Peyer's patch (tissue), 4 donors: Measurements from ENCODE around the gene BCHE. TPM values are rescaled to one million over a fixed set of nuclear protein-coding genes. Genes with fewer than 3 reads are reported as not detected.

Experiments used
- DNase-seq, 3 donors: peaks; one replicate each; pipeline ENCODE4 v3.0.0-alpha.2; 2017 to 2019
- H3K27ac ChIP-seq, 4 donors: fragments of 200-600 bp; sonication (generic); one replicate each; pipeline ENCODE4 v1.5.1; 2016 to 2019
- H3K27me3 ChIP-seq, 2 donors: fragments of 200-600 bp; sonication (generic); one replicate each; pipeline ENCODE4 v1.5.1; 2019
- H3K36me3 ChIP-seq, 3 donors: fragments of 200-600 bp; sonication (generic); one replicate each; pipeline ENCODE4 v1.5.1; 2016 to 2019
- H3K4me1 ChIP-seq, 4 donors: fragments of 200-600 bp; sonication (generic); one replicate each; pipeline ENCODE4 v1.5.1; 2016 to 2019
- H3K4me3 ChIP-seq, 4 donors: fragments of 200-600 bp; sonication (generic); 1 replicate in 3 of 4; 2 replicates in 1 of 4; pipeline ENCODE4 v1.5.1; 2016 to 2019; ENCODE audit warnings: mild to moderate bottlenecking in 1 of 4
- H3K9me3 ChIP-seq, 4 donors: fragments of 200-600 bp; sonication (generic); one replicate each; pipeline ENCODE4 v1.5.1; 2016 to 2019; ENCODE audit warnings: mild to moderate bottlenecking in 1 of 4
- POLR2A ChIP-seq, 2 donors: fragments of 450-650 bp; IDR thresholded peaks; one replicate each; pipeline ENCODE4 v1.5.1; 2017; ENCODE audit warnings: antibody characterized with exemption in 2 of 2, mild to moderate bottlenecking in 2 of 2, moderate library complexity in 2 of 2
- total RNA-seq, 4 donors: library from RNA; depleted of rRNA; stranded (reverse); fragments of >200 nt; gene quantifications; one replicate each; pipeline ENCODE4 v1.1.0, GENCODE V29; 2016
- TF ChIP-seq, protein P1 (sequence below), 6 experiments: fragments of 450-650 bp in 4 of 6; fragments of 200-600 bp in 2 of 6; sonication (generic) in 1 of 6; IDR thresholded peaks; one replicate each; pipeline ENCODE4 v1.5.1; 2017 to 2019; ENCODE audit warnings: antibody characterized with exemption in 6 of 6, mild to moderate bottlenecking in 3 of 6, moderate library complexity in 1 of 6

BCHE gene
- total RNA-seq, 4 donors from 2014 or later: 0.67 to 5.0 (median 3.4) TPM

DNA sequence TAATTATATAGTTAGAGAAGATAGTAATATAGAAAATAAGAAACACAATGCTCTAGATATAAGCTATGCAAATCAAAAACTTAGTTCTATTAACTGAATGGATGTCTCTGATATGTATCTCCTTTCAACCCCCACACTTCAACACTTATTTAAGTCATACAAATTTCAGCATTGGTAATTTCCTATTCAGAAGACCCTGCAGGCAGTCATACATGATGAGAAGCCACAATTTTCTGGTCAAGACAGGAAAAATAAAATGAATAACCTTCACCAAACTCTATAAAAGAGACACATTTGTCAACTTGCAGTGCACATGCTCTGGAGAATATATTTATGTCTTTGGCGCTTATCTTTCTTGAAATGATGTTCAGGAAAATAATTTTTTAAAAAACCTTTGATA is 578 bp upstream of the BCHE start:
- Histone ChIP-seq H3K4me3 (no peak overlapping the region), H3K27ac (no peak overlapping the region), H3K9me3 (no peaks in the 10 kb centered on the region), H3K27me3 (no peaks in the 10 kb centered on the region), H3K4me1 (no peaks in the 10 kb centered on the region), H3K36me3 (no peaks in the 10 kb centered on the region)
- DNase-seq: no peak
- no peak for TF ChIP-seq POLR2A (IDR thresholded peaks at IDR 0.05)
- TF ChIP-seq, protein P1, sequence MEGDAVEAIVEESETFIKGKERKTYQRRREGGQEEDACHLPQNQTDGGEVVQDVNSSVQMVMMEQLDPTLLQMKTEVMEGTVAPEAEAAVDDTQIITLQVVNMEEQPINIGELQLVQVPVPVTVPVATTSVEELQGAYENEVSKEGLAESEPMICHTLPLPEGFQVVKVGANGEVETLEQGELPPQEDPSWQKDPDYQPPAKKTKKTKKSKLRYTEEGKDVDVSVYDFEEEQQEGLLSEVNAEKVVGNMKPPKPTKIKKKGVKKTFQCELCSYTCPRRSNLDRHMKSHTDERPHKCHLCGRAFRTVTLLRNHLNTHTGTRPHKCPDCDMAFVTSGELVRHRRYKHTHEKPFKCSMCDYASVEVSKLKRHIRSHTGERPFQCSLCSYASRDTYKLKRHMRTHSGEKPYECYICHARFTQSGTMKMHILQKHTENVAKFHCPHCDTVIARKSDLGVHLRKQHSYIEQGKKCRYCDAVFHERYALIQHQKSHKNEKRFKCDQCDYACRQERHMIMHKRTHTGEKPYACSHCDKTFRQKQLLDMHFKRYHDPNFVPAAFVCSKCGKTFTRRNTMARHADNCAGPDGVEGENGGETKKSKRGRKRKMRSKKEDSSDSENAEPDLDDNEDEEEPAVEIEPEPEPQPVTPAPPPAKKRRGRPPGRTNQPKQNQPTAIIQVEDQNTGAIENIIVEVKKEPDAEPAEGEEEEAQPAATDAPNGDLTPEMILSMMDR (IDR thresholded peaks at IDR 0.05): no peak

- no peak for TF ChIP-seq POLR2A (IDR thresholded peaks at IDR 0.05)
- TF ChIP-seq, protein P1 (IDR thresholded peaks at IDR 0.05): no peak
- no peaks in the 10 kb centered on the region for H3K27me3 ChIP-seq
- H3K36me3 ChIP-seq: no peaks in the 10 kb centered on the region
- H3K9me3 ChIP-seq: no peaks in the 10 kb centered on the region
- DNase-seq: no peak
- H3K4me3 ChIP-seq: peak overlapping the region in 1 of 4 donors; percentile 1
- no peak overlapping the region for H3K27ac ChIP-seq
- H3K4me1 ChIP-seq: no peaks in the 10 kb centered on the region
Observed at GRCh38 chr3:165835431-165835830, 1.8 kb downstream of the BCHE start.

GRCh38 chr3:165830746-165831145 is 6.5 kb downstream of the BCHE start:
- Histone ChIP-seq H3K27ac (no peak overlapping the region), H3K4me3 (no peak overlapping the region), H3K4me1 (no peaks in the 10 kb centered on the region), H3K36me3 (no peaks in the 10 kb centered on the region), H3K9me3 (no peaks in the 10 kb centered on the region), H3K27me3 (no peaks in the 10 kb centered on the region)
- DNase-seq: no peak
- TF ChIP-seq POLR2A (IDR thresholded peaks at IDR 0.05): no peak
- TF ChIP-seq, protein P1 (IDR thresholded peaks at IDR 0.05): no peak

DNA sequence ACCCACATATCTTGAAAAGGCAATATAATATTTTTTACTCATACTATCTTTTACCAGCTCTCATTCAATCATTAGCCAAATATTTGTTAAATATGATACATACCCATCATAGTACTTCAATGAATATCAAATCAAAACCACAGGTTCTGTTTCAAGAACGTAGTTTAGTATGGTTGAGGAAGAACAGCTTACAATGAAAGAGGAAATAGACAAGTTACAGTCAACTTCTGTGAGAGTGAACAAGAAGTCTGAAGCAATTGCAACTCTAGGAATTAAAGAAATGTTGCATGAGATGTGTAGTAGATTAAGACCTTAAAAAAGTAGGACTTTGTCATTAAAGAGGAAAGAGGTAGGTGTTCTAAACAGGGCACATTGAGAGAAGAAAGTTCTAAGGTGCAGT is 9.3 kb downstream of the BCHE start:
- no peak for TF ChIP-seq POLR2A (IDR thresholded peaks at IDR 0.05)
- TF ChIP-seq, protein P1 (IDR thresholded peaks at IDR 0.05): no peak
- Histone ChIP-seq H3K4me1 (no peaks in the 10 kb centered on the region), H3K4me3 (no peak overlapping the region), H3K9me3 (no peaks in the 10 kb centered on the region), H3K36me3 (no peaks in the 10 kb centered on the region), H3K27me3 (no peaks in the 10 kb centered on the region), H3K27ac (no peak overlapping the region)
- no peak for DNase-seq

- Histone ChIP-seq H3K4me1 (no peaks in the 10 kb centered on the region), H3K27ac (no peak overlapping the region), H3K9me3 (no peaks in the 10 kb centered on the region), H3K4me3 (no peak overlapping the region), H3K36me3 (no peaks in the 10 kb centered on the region), H3K27me3 (no peaks in the 10 kb centered on the region)
- TF ChIP-seq, protein P1 (IDR thresholded peaks at IDR 0.05): no peak
- no peak for TF ChIP-seq POLR2A (IDR thresholded peaks at IDR 0.05)
- no peak for DNase-seq
Observed at GRCh38 chr3:165827233-165827632, 10.0 kb downstream of the BCHE start.

- H3K4me3 ChIP-seq: no peak overlapping the region
- H3K4me1 ChIP-seq: no peaks in the 10 kb centered on the region
- H3K9me3 ChIP-seq: no peaks in the 10 kb centered on the region
- no peak for DNase-seq
- TF ChIP-seq, protein P1 (IDR thresholded peaks at IDR 0.05): no peak
- no peak for TF ChIP-seq POLR2A (IDR thresholded peaks at IDR 0.05)
- no peak overlapping the region for H3K27ac ChIP-seq
- no peaks in the 10 kb centered on the region for H3K27me3 ChIP-seq
- H3K36me3 ChIP-seq: no peaks in the 10 kb centered on the region
Observed at GRCh38 chr3:165820671-165821123, 16.5 kb downstream of the BCHE start.
